HG03354 (cell line): ENCODE results near the gene PRKCQ.

Source experiments
- ATAC-seq: cut with Tn5 transposase; IDR thresholded peaks from one replicate; pipeline ENCODE4 v1.9.1; 2021; ENCODE audit warnings: mild to moderate bottlenecking; ENCODE audit not compliant: unreplicated experiment, poor library complexity, severe bottlenecking

PRKCQ gene

DNA sequence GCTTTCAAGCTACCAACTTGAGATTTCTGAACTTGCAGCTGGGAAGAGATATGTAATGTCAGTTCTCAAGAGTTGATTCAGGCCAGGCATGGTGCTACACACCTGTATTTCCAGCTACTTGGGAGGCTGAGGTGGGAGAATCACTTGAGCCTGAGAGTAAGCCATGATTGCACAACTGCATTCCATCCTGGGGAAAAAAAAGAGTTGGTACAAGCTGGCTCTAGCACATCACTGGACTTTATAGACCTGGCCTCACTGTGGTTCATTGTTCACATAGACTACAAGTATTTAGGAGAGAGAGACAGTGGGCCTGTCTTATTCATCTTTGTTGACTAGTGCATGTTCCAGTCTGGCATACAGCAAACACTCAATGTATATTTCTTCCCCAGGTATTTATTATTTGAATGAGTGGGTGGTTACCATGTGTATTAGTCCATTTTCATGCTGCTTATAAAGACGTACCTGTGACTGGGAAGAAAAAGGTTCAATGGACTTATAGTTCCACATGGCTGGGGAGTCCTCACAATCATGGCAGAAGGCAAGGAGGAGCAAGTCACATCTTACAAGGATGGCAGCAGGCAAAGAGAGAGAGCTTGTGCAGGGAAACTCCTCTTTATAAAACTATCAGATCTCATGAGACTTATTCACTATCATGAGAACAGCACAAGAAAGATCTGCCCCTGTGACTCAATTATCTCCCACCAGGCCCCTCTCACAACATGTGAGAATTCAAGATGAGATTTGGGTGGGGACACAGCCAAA is 200.9 kb downstream of the PRKCQ start:
- no peak for ATAC-seq
